K562 (cell line): ENCODE results near the gene N4BP2. TPM values are rescaled to one million over a fixed set of nuclear protein-coding genes. Genes with fewer than 3 reads are reported as not detected.
A peak's percentile ranks its signal among the peaks of the same experiment; 100 is the strongest.

Source experiments
- CEBPG ChIP-seq, 3 experiments: fragments of 200-800 bp in 1 of 3; sonication (Bioruptor generic) in 1 of 3; sonication (generic) in 1 of 3; formaldehyde crosslinking in 1 of 3; IDR thresholded peaks in 2 of 3; conservative IDR thresholded peaks in 1 of 3; 2 replicates each; pipeline versions ENCODE4 v1.6.1 to v1.8.0; 2016 to 2022; ENCODE audit warnings: missing compliant biosample characterization in 2 of 3, missing genetic modification characterization in 2 of 3, mild to moderate bottlenecking in 1 of 3, missing genetic modification reagents in 1 of 3
- DPF2 ChIP-seq: fragments of 450-650 bp; IDR thresholded peaks from 2 replicates; pipeline ENCODE4 v1.6.1; 2016
- HDAC8 ChIP-seq: fragments of 450-650 bp; IDR thresholded peaks from 2 replicates; pipeline ENCODE4 v1.6.1; 2016; ENCODE audit warnings: mild to moderate bottlenecking, missing genetic modification characterization, moderate library complexity, missing compliant biosample characterization
- HNRNPLL ChIP-seq: fragments of 200-400 bp; formaldehyde crosslinking; IDR thresholded peaks from 2 replicates; pipeline ENCODE4 v1.6.1; 2017; ENCODE audit warnings: low read length, low read depth, mild to moderate bottlenecking; ENCODE audit not compliant: poor library complexity, severe bottlenecking
- MCM3 ChIP-seq: fragments of 450-650 bp; IDR thresholded peaks from 2 replicates; pipeline ENCODE4 v1.6.1; 2016
- MEF2D ChIP-seq: conservative IDR thresholded peaks from 2 replicates; pipeline ENCODE4 v1.6.1; 2016; ENCODE audit warnings: low read depth, missing genetic modification characterization, missing compliant biosample characterization
- MIER1 ChIP-seq: fragments of 450-650 bp; IDR thresholded peaks from 2 replicates; pipeline ENCODE4 v1.6.1; 2016; ENCODE audit warnings: antibody characterized with exemption, mild to moderate bottlenecking, low read depth
- MYC ChIP-seq, 2 experiments: fragments of 250-450 bp in 1 of 2; sonication (Bioruptor Pico) in 1 of 2; IDR thresholded peaks; 2 replicates each; pipeline versions ENCODE4 v1.5.1 to v1.6.1; 2012 to 2021; ENCODE audit warnings: low read depth in 2 of 2, borderline replicate concordance in 1 of 2, improper control_type of control experiment in 1 of 2, low read length in 1 of 2, mild to moderate bottlenecking in 1 of 2, moderate library complexity in 1 of 2
- REST ChIP-seq, 2 experiments: fragments of 450-650 bp; formaldehyde crosslinking in 1 of 2; IDR thresholded peaks; 2 replicates each; pipeline versions ENCODE4 v1.4.0 to v1.6.1; 2014 to 2020; ENCODE audit warnings: mild to moderate bottlenecking in 2 of 2, borderline replicate concordance in 1 of 2, low read depth in 1 of 2
- SMAD1 ChIP-seq: fragments of 150-350 bp; IDR thresholded peaks from 2 replicates; pipeline ENCODE4 v1.6.1; 2014; ENCODE audit warnings: low read length, low read depth; ENCODE audit not compliant: partially characterized antibody
- SMAD2 ChIP-seq: fragments of 150-350 bp; IDR thresholded peaks from 2 replicates; pipeline ENCODE4 v1.6.1; 2014; ENCODE audit warnings: low read depth, mild to moderate bottlenecking, low read length
- SMARCA4 ChIP-seq: fragments of 450-650 bp; IDR thresholded peaks from 2 replicates; pipeline ENCODE4 v1.6.1; 2016
- TBL1XR1 ChIP-seq, 2 experiments: IDR thresholded peaks; 2 replicates each; pipeline ENCODE4 v1.6.1; 2012; ENCODE audit warnings: improper control_type of control experiment in 2 of 2, low read length in 2 of 2, mild to moderate bottlenecking in 1 of 2
- TRIM28 ChIP-seq: fragments of 450-650 bp; IDR thresholded peaks from 2 replicates; pipeline ENCODE4 v1.6.1; 2017
- XRCC3 ChIP-seq: fragments of 450-650 bp; IDR thresholded peaks from 2 replicates; pipeline ENCODE4 v1.6.1; 2017; ENCODE audit warnings: mild to moderate bottlenecking, moderate library complexity
- ZBTB8A ChIP-seq: fragments of 450-650 bp; IDR thresholded peaks from 2 replicates; pipeline ENCODE4 v1.6.1; 2018; ENCODE audit warnings: mild to moderate bottlenecking, moderate library complexity; ENCODE audit not compliant: partially characterized antibody
- ZNF589 ChIP-seq: fragments of 200-800 bp; sonication (Bioruptor generic); IDR thresholded peaks from 2 replicates; pipeline ENCODE4 v1.6.1; 2016; ENCODE audit warnings: low read depth, missing genetic modification characterization, missing compliant biosample characterization
- ZNF778 ChIP-seq: fragments of 450-650 bp; formaldehyde crosslinking; IDR thresholded peaks from 2 replicates; pipeline ENCODE4 v1.4.0; 2020; ENCODE audit warnings: mild to moderate bottlenecking, moderate library complexity
- polyA plus RNA-seq, 8 experiments: library from polyadenylated mRNA; depleted of rRNA in 4 of 8; stranded (reverse) in 5 of 8; unstranded in 3 of 8; fragments of >200 nt; fragmentation: Nextera tagmentation in 2 of 8; fragmentation: Illumina TruSeq in 1 of 8; extraction: Ambion mirVana in 2 of 8; extraction: Trizol in 1 of 8; gene quantifications; 2 replicates each; pipeline versions ENCODE4 v1.2.1 to v1.2.3, GENCODE V29; 2011 to 2014; ENCODE audit warnings: inconsistent platforms in 1 of 8, missing spikeins in 1 of 8
- total RNA-seq, 7 experiments: library from RNA; depleted of rRNA in 6 of 7; stranded (reverse); fragments of >200 nt in 6 of 7; fragmentation: Illumina TruSeq in 2 of 7; extraction: Trizol in 2 of 7; gene quantifications; 2 replicates each; pipeline versions ENCODE4 v1.2.1 to v1.2.3, GENCODE V29; 2011 to 2021; ENCODE audit warnings: low replicate concordance in 1 of 7
- TF ChIP-seq, protein P1 (sequence below): fragments of 150-350 bp; conservative IDR thresholded peaks from 2 replicates; pipeline ENCODE4 v1.6.1; 2014; ENCODE audit warnings: low read length

Gene N4BP2
- total and polyA plus RNA-seq, 9 of the 15 experiments (the other 6 are each of a cell fraction or from before 2014, with no cell fraction given): 2.7 to 12.6 (median 7.6) TPM

DNA sequence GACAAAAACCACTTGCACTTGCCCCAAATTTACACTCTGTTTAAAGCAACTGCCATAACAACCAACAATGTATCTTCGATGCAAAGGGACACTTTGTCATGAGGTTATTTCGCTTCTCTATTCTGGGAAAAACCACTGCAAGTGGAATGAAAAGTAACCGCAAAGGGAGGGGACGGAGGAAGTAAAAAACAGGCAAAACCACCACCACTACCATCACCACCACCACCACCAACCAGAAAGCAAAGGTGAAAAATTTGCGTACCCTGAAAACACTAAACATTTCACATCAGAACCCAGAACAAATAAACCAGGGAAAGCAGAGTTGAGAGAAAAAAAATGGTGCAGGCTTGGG, 1.2 kb upstream of the N4BP2 start (continued):
- TF ChIP-seq REST (IDR thresholded peaks at IDR 0.05; ENCODE audit: borderline replicate concordance) (no peak), REST (CRISPR knock-in tag; IDR thresholded peaks at IDR 0.05; ENCODE audit: low read depth) (no peak), ZBTB8A (no peak), SMARCA4 (peak; percentile 80), XRCC3 (no peak), ZNF589 (CRISPR knock-in tag) (no peak), MYC (IDR thresholded peaks at IDR 0.05; ENCODE audit: low read depth, low read length) (no peak), MYC (CRISPR knock-in tag; IDR thresholded peaks at IDR 0.05; ENCODE audit: borderline replicate concordance, low read depth) (no peak), HNRNPLL (no peak), ZNF778 (CRISPR knock-in tag) (no peak), TRIM28 (peak; percentile 57; the same call in 1 of the 2 replicates), CEBPG (CRISPR knock-in tag; IDR thresholded peaks at IDR 0.05) (no peak), CEBPG (tag; conservative IDR thresholded peaks at IDR 0.05 in 1 of 2, IDR thresholded peaks at IDR 0.05 in 1 of 2) (no peak), TBL1XR1 (IDR thresholded peaks at IDR 0.05; ENCODE audit: low read length in 2 of 2) (peak in 1 of 2 experiments; percentile 22; a peak in 1 of 4 replicates), MCM3 (no peak), SMAD2 (no peak), SMAD1 (no peak), MEF2D (tag) (peak; percentile 71), HDAC8 (tag) (no peak), DPF2 (peak; percentile 78), MIER1 (no peak)
- TF ChIP-seq, protein P1, sequence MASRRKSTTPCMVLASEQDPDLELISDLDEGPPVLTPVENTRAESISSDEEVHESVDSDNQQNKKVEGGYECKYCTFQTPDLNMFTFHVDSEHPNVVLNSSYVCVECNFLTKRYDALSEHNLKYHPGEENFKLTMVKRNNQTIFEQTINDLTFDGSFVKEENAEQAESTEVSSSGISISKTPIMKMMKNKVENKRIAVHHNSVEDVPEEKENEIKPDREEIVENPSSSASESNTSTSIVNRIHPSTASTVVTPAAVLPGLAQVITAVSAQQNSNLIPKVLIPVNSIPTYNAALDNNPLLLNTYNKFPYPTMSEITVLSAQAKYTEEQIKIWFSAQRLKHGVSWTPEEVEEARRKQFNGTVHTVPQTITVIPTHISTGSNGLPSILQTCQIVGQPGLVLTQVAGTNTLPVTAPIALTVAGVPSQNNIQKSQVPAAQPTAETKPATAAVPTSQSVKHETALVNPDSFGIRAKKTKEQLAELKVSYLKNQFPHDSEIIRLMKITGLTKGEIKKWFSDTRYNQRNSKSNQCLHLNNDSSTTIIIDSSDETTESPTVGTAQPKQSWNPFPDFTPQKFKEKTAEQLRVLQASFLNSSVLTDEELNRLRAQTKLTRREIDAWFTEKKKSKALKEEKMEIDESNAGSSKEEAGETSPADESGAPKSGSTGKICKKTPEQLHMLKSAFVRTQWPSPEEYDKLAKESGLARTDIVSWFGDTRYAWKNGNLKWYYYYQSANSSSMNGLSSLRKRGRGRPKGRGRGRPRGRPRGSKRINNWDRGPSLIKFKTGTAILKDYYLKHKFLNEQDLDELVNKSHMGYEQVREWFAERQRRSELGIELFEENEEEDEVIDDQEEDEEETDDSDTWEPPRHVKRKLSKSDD: no peak
